Measurements from ENCODE around the gene CCDC39.

The CCDC39 gene

GRCh38 chr3:180684807-180685206 lies 5.5 kb upstream of the CCDC39 start:
- no peak for FAIRE-seq
- no peak for DNase-seq (ENCODE audit: insufficient read length, low spot score)
- no peak for TF ChIP-seq POU2F2 (IDR thresholded peaks at IDR 0.05; ENCODE audit: low read depth, low read length)

- TF ChIP-seq TAF1 (IDR thresholded peaks at IDR 0.05; ENCODE audit: low read depth, low read length) (no peak), SPI1 (IDR thresholded peaks at IDR 0.05; ENCODE audit: low read depth, low read length) (no peak), POLR2AphosphoS5 (IDR thresholded peaks at IDR 0.05; ENCODE audit: low read depth, low read length) (no peak)
- FAIRE-seq (no peak), DNase-seq (ENCODE audit: insufficient read length, low spot score) (no peak)
Measured at GRCh38 chr3:180683816-180684215, 4.5 kb upstream of the CCDC39 start.

- no peak for TF ChIP-seq POLR2A (IDR thresholded peaks at IDR 0.05; ENCODE audit: low read depth, low read length)
- no peak for TF ChIP-seq POLR2AphosphoS5 (IDR thresholded peaks at IDR 0.05; ENCODE audit: low read depth, low read length)
- TF ChIP-seq TAF1 (IDR thresholded peaks at IDR 0.05; ENCODE audit: low read depth, low read length) = no peak
- TF ChIP-seq SPI1 (IDR thresholded peaks at IDR 0.05; ENCODE audit: low read depth, low read length) = no peak
- TF ChIP-seq POU2F2 (IDR thresholded peaks at IDR 0.05; ENCODE audit: low read depth, low read length) = no peak
- no peak for TF ChIP-seq PAX5 (IDR thresholded peaks at IDR 0.05; ENCODE audit: insufficient read depth, low read length, severe bottlenecking)
- DNase-seq (ENCODE audit: insufficient read length, low spot score) (peak; percentile 9), FAIRE-seq (peak; percentile 95)
Measured at GRCh38 chr3:180680097-180680430, 775 bp upstream of the CCDC39 start.

- TF ChIP-seq SPI1 (IDR thresholded peaks at IDR 0.05; ENCODE audit: low read depth, low read length) (peak; percentile 60; the same call in 1 of the 2 replicates), TAF1 (IDR thresholded peaks at IDR 0.05; ENCODE audit: low read depth, low read length) (no peak)
- DNase-seq (ENCODE audit: insufficient read length, low spot score) (no peak), FAIRE-seq (no peak)
Measured at GRCh38 chr3:180678231-180678630, 1.1 kb downstream of the CCDC39 start.

- DNase-seq (ENCODE audit: insufficient read length, low spot score) = no peak
- no peak for FAIRE-seq
- TF ChIP-seq PAX5 (IDR thresholded peaks at IDR 0.05; ENCODE audit: insufficient read depth, low read length, severe bottlenecking) (no peak), TAF1 (IDR thresholded peaks at IDR 0.05; ENCODE audit: low read depth, low read length) (no peak), POLR2AphosphoS5 (IDR thresholded peaks at IDR 0.05; ENCODE audit: low read depth, low read length) (no peak), POLR2A (IDR thresholded peaks at IDR 0.05; ENCODE audit: low read depth, low read length) (no peak), SPI1 (IDR thresholded peaks at IDR 0.05; ENCODE audit: low read depth, low read length) (no peak), POU2F2 (IDR thresholded peaks at IDR 0.05; ENCODE audit: low read depth, low read length) (no peak)
Measured at GRCh38 chr3:180661444-180661843, 17.8 kb downstream of the CCDC39 start.

GRCh38 chr3:180657094-180657493 lies 22.2 kb downstream of the CCDC39 start:
- no peak for TF ChIP-seq PAX5 (IDR thresholded peaks at IDR 0.05; ENCODE audit: insufficient read depth, low read length, severe bottlenecking)
- no peak for TF ChIP-seq TAF1 (IDR thresholded peaks at IDR 0.05; ENCODE audit: low read depth, low read length)
- TF ChIP-seq POLR2AphosphoS5 (IDR thresholded peaks at IDR 0.05; ENCODE audit: low read depth, low read length) = no peak
- TF ChIP-seq SPI1 (IDR thresholded peaks at IDR 0.05; ENCODE audit: low read depth, low read length) = no peak
- no peak for TF ChIP-seq POLR2A (IDR thresholded peaks at IDR 0.05; ENCODE audit: low read depth, low read length)
- TF ChIP-seq POU2F2 (IDR thresholded peaks at IDR 0.05; ENCODE audit: low read depth, low read length) = no peak
- DNase-seq (ENCODE audit: insufficient read length, low spot score) (no peak), FAIRE-seq (no peak)

GRCh38 chr3:180656406-180656805 lies 22.9 kb downstream of the CCDC39 start:
- no peak for FAIRE-seq
- TF ChIP-seq POLR2A (IDR thresholded peaks at IDR 0.05; ENCODE audit: low read depth, low read length) (no peak), PAX5 (IDR thresholded peaks at IDR 0.05; ENCODE audit: insufficient read depth, low read length, severe bottlenecking) (no peak), SPI1 (IDR thresholded peaks at IDR 0.05; ENCODE audit: low read depth, low read length) (no peak), POLR2AphosphoS5 (IDR thresholded peaks at IDR 0.05; ENCODE audit: low read depth, low read length) (no peak), POU2F2 (IDR thresholded peaks at IDR 0.05; ENCODE audit: low read depth, low read length) (no peak), TAF1 (IDR thresholded peaks at IDR 0.05; ENCODE audit: low read depth, low read length) (no peak)
- no peak for DNase-seq (ENCODE audit: insufficient read length, low spot score)

- no peak for FAIRE-seq
- no peak for TF ChIP-seq POU2F2 (IDR thresholded peaks at IDR 0.05; ENCODE audit: low read depth, low read length)
- TF ChIP-seq TAF1 (IDR thresholded peaks at IDR 0.05; ENCODE audit: low read depth, low read length) = no peak
- no peak for TF ChIP-seq SPI1 (IDR thresholded peaks at IDR 0.05; ENCODE audit: low read depth, low read length)
- TF ChIP-seq POLR2A (IDR thresholded peaks at IDR 0.05; ENCODE audit: low read depth, low read length) = no peak
- no peak for TF ChIP-seq PAX5 (IDR thresholded peaks at IDR 0.05; ENCODE audit: insufficient read depth, low read length, severe bottlenecking)
- TF ChIP-seq POLR2AphosphoS5 (IDR thresholded peaks at IDR 0.05; ENCODE audit: low read depth, low read length) = no peak
- no peak for DNase-seq (ENCODE audit: insufficient read length, low spot score)
Measured at GRCh38 chr3:180646187-180646790, 33.0 kb downstream of the CCDC39 start.

GRCh38 chr3:180640987-180641386 lies 38.3 kb downstream of the CCDC39 start:
- no peak for TF ChIP-seq TAF1 (IDR thresholded peaks at IDR 0.05; ENCODE audit: low read depth, low read length)
- no peak for TF ChIP-seq POU2F2 (IDR thresholded peaks at IDR 0.05; ENCODE audit: low read depth, low read length)
- no peak for TF ChIP-seq POLR2AphosphoS5 (IDR thresholded peaks at IDR 0.05; ENCODE audit: low read depth, low read length)
- TF ChIP-seq POLR2A (IDR thresholded peaks at IDR 0.05; ENCODE audit: low read depth, low read length) = no peak
- no peak for FAIRE-seq
- DNase-seq (ENCODE audit: insufficient read length, low spot score) = no peak

- FAIRE-seq (no peak), DNase-seq (ENCODE audit: insufficient read length, low spot score) (no peak)
- TF ChIP-seq POU2F2 (IDR thresholded peaks at IDR 0.05; ENCODE audit: low read depth, low read length) (no peak), SPI1 (IDR thresholded peaks at IDR 0.05; ENCODE audit: low read depth, low read length) (no peak), PAX5 (IDR thresholded peaks at IDR 0.05; ENCODE audit: insufficient read depth, low read length, severe bottlenecking) (no peak), TAF1 (IDR thresholded peaks at IDR 0.05; ENCODE audit: low read depth, low read length) (no peak), POLR2AphosphoS5 (IDR thresholded peaks at IDR 0.05; ENCODE audit: low read depth, low read length) (no peak), POLR2A (IDR thresholded peaks at IDR 0.05; ENCODE audit: low read depth, low read length) (no peak)
Measured at GRCh38 chr3:180633722-180634121, 45.6 kb downstream of the CCDC39 start.
